Brain microvascular endothelial cell (primary cell): ENCODE data around the gene ARID5B.

ENCODE experiments used
- DNase-seq: peaks from one replicate; pipeline ENCODE4 v3.0.0-alpha.2; 2020
- H3K27ac ChIP-seq: fragments of 250-450 bp; sonication (Bioruptor Pico); 2 replicates; pipeline ENCODE4 v1.5.1; 2020; ENCODE audit warnings: mild to moderate bottlenecking, moderate library complexity
- H3K27me3 ChIP-seq: fragments of 250-450 bp; sonication (Bioruptor Pico); replicated peaks from 2 replicates; pipeline ENCODE4 v1.5.1; 2020; ENCODE audit warnings: mild to moderate bottlenecking
- H3K36me3 ChIP-seq: fragments of 250-450 bp; sonication (Bioruptor Pico); replicated peaks from 2 replicates; pipeline ENCODE4 v1.5.1; 2020; ENCODE audit warnings: mild to moderate bottlenecking
- H3K4me3 ChIP-seq: 2 replicates; pipeline ENCODE4 v1.5.1; 2011; ENCODE audit warnings: low read depth, mild to moderate bottlenecking, control low read depth, low read length, moderate library complexity
- CTCF ChIP-seq: IDR thresholded peaks from 2 replicates; pipeline ENCODE4 v1.5.1; 2011; ENCODE audit warnings: low read depth, mild to moderate bottlenecking, moderate library complexity, low read length, control low read depth, inconsistent platforms; ENCODE audit errors: missing control alignments
- in situ Hi-C: cut with HindIII; loops from 2 replicates; pipeline ENCODE4 v1.10.0; 2017; ENCODE audit warnings: low sequenced_read_pairs, low pct_ligation_motif_present

Gene ARID5B

GRCh38 chr10:61949687-61950086, 48.2 kb downstream of the ARID5B start:
- Histone ChIP-seq H3K4me3 (no peak overlapping the region), H3K36me3 (no peaks in the 10 kb centered on the region), H3K27me3 (no peaks in the 10 kb centered on the region), H3K27ac (no peak overlapping the region)
- no peak for DNase-seq
- TF ChIP-seq CTCF = no peak
- in situ Hi-C loops = no loop called here

GRCh38 chr10:61950449-61951143, 49.1 kb downstream of the ARID5B start:
- TF ChIP-seq CTCF = no peak
- Histone ChIP-seq H3K27ac (no peak overlapping the region), H3K4me3 (no peak overlapping the region), H3K36me3 (no peaks in the 10 kb centered on the region), H3K27me3 (no peaks in the 10 kb centered on the region)
- DNase-seq = no peak
- in situ Hi-C loops = no loop called here

- H3K36me3 ChIP-seq = no peaks in the 10 kb centered on the region
Observed at GRCh38 chr10:61951144-61951483, 49.6 kb downstream of the ARID5B start.

GRCh38 chr10:61952028-61952674, 50.7 kb downstream of the ARID5B start:
- H3K27ac ChIP-seq = no peak overlapping the region
- in situ Hi-C loops = no loop called here
- no peak overlapping the region for H3K4me3 ChIP-seq
- no peaks in the 10 kb centered on the region for H3K27me3 ChIP-seq
- DNase-seq = no peak
- H3K36me3 ChIP-seq = no peaks in the 10 kb centered on the region
- TF ChIP-seq CTCF = no peak

More at GRCh38 chr10:61951144-61951483, 49.6 kb downstream of the ARID5B start:
- no peak for TF ChIP-seq CTCF
- H3K27me3 ChIP-seq = no peaks in the 10 kb centered on the region
- no peak overlapping the region for H3K4me3 ChIP-seq
- no peak overlapping the region for H3K27ac ChIP-seq
- no peak for DNase-seq
- in situ Hi-C loops = no loop called here

GRCh38 chr10:61953183-61953582, 51.7 kb downstream of the ARID5B start:
- H3K36me3 ChIP-seq = no peaks in the 10 kb centered on the region
- no peak for DNase-seq
- no peak for TF ChIP-seq CTCF
- in situ Hi-C loops = no loop called here
- no peaks in the 10 kb centered on the region for H3K27me3 ChIP-seq
- H3K27ac ChIP-seq = no peak overlapping the region
- H3K4me3 ChIP-seq = no peak overlapping the region

GRCh38 chr10:61957806-61958205, 56.3 kb downstream of the ARID5B start:
- in situ Hi-C loops = no loop called here
- DNase-seq = no peak
- H3K36me3 ChIP-seq = no peaks in the 10 kb centered on the region
- no peak for TF ChIP-seq CTCF
- H3K4me3 ChIP-seq = no peak overlapping the region
- no peaks in the 10 kb centered on the region for H3K27me3 ChIP-seq
- no peak overlapping the region for H3K27ac ChIP-seq
